Neuronal stem cell (in vitro differentiated cells): ENCODE results near the gene PDCD11.
"Not testable (repeated sequence)": the region's sequence is repeated elsewhere in the genome, so short reads cannot be mapped to it uniquely, and the experiment has no call there.

Experiments used
- DNase-seq: peaks from one replicate; pipeline ENCODE4 v3.0.0-alpha.2; 2013; ENCODE audit warnings: low spot score
- H2AFZ ChIP-seq: one replicate; pipeline ENCODE4 v1.6.1; 2013; ENCODE audit warnings: mild to moderate bottlenecking, low read length, inconsistent platforms
- H2AK5ac ChIP-seq: 2 replicates; pipeline ENCODE4 v1.6.1; 2013; ENCODE audit warnings: low read depth, mild to moderate bottlenecking, inconsistent platforms, low read length, moderate library complexity, mixed read lengths
- H2BK120ac ChIP-seq: 2 replicates; pipeline ENCODE4 v1.6.1; 2013; ENCODE audit warnings: low read depth, mild to moderate bottlenecking, inconsistent platforms, low read length, moderate library complexity, mixed read lengths
- H2BK12ac ChIP-seq: one replicate; pipeline ENCODE4 v1.6.1; 2013; ENCODE audit warnings: low read length, inconsistent platforms
- H2BK15ac ChIP-seq: 2 replicates; pipeline ENCODE4 v1.6.1; 2013; ENCODE audit warnings: mild to moderate bottlenecking, low read length, inconsistent platforms, mixed read lengths
- H2BK5ac ChIP-seq: one replicate; pipeline ENCODE4 v1.6.1; 2013; ENCODE audit warnings: inconsistent platforms, mild to moderate bottlenecking, low read length, moderate library complexity
- H3K14ac ChIP-seq: one replicate; pipeline ENCODE4 v1.6.1; 2013; ENCODE audit warnings: low read length, inconsistent platforms
- H3K18ac ChIP-seq: 2 replicates; pipeline ENCODE4 v1.6.1; 2013; ENCODE audit warnings: low read length, inconsistent platforms
- H3K23ac ChIP-seq: 2 replicates; pipeline ENCODE4 v1.6.1; 2013; ENCODE audit warnings: low read depth, mild to moderate bottlenecking, mixed read lengths, low read length, inconsistent platforms; ENCODE audit not compliant: poor library complexity
- H3K27ac ChIP-seq: replicated peaks from 3 replicates; pipeline ENCODE4 v1.5.1; 2013; ENCODE audit warnings: low read length, inconsistent platforms
- H3K27me3 ChIP-seq, 3 experiments: 2 replicates each; pipeline ENCODE4 v1.6.1; 2013; ENCODE audit warnings: low read length in 3 of 3, mild to moderate bottlenecking in 2 of 3, inconsistent platforms in 1 of 3, low read depth in 1 of 3, mixed read lengths in 1 of 3, moderate library complexity in 1 of 3; ENCODE audit not compliant: control insufficient read depth in 3 of 3, insufficient read depth in 3 of 3
- H3K36me3 ChIP-seq, 2 donors: replicated peaks in 1 of 2; 2 replicates each; pipeline ENCODE4 v1.6.1; 2013; ENCODE audit warnings: low read length in 2 of 2; ENCODE audit not compliant: control insufficient read depth in 2 of 2, insufficient read depth in 2 of 2
- H3K4ac ChIP-seq: 2 replicates; pipeline ENCODE4 v1.6.1; 2013; ENCODE audit warnings: inconsistent platforms, mild to moderate bottlenecking, low read length, moderate library complexity
- H3K4me1 ChIP-seq, 2 donors: 1 replicate in 1 of 2; 2 replicates in 1 of 2; pipeline ENCODE4 v1.6.1; 2013; ENCODE audit warnings: low read length in 2 of 2, low read depth in 1 of 2; ENCODE audit not compliant: control insufficient read depth in 2 of 2, insufficient read depth in 1 of 2
- H3K4me2 ChIP-seq: one replicate; pipeline ENCODE4 v1.6.1; 2013; ENCODE audit warnings: mild to moderate bottlenecking, low read length, inconsistent platforms; ENCODE audit not compliant: insufficient read depth, poor library complexity, severe bottlenecking
- H3K4me3 ChIP-seq, 2 donors: 2 replicates each; pipeline ENCODE4 v1.5.1; 2013; ENCODE audit warnings: low read length in 2 of 2, mild to moderate bottlenecking in 2 of 2, inconsistent platforms in 1 of 2, moderate library complexity in 1 of 2
- H3K79me1 ChIP-seq: one replicate; pipeline ENCODE4 v1.6.1; 2013; ENCODE audit warnings: low read depth, mild to moderate bottlenecking, inconsistent platforms, low read length, moderate library complexity
- H3K9ac ChIP-seq: one replicate; pipeline ENCODE4 v1.6.1; 2013; ENCODE audit warnings: mild to moderate bottlenecking, low read depth, low read length, inconsistent platforms; ENCODE audit not compliant: poor library complexity
- H3K9me3 ChIP-seq, 2 donors: replicated peaks in 1 of 2; 2 replicates each; pipeline versions ENCODE3 to v1.6.1; 2013; ENCODE audit warnings: low read length in 2 of 2, mild to moderate bottlenecking in 2 of 2, inconsistent platforms in 1 of 2, low read depth in 1 of 2, mixed read lengths in 1 of 2, moderate library complexity in 1 of 2; ENCODE audit not compliant: control insufficient read depth in 2 of 2, insufficient read depth in 1 of 2
- H4K8ac ChIP-seq: one replicate; pipeline ENCODE4 v1.6.1; 2013; ENCODE audit warnings: low read depth, mild to moderate bottlenecking, inconsistent platforms, low read length, moderate library complexity
- H4K91ac ChIP-seq: one replicate; pipeline ENCODE4 v1.6.1; 2013; ENCODE audit warnings: low read length, low read depth, mild to moderate bottlenecking, inconsistent platforms; ENCODE audit not compliant: poor library complexity
- WGBS, 2 donors: extraction: QIAGEN DNeasy Blood & Tissue Kit; methylation state at CpG; one replicate each; pipeline ENCODE4 v1.1.7; 2013; ENCODE audit warnings: missing lambda C conversion rate in 2 of 2, mixed read lengths in 1 of 2; ENCODE audit not compliant: insufficient read length in 2 of 2, insufficient replicate concordance in 1 of 2; ENCODE audit errors: extremely low coverage in 2 of 2; 5-methylcytosine and 5-hydroxymethylcytosine counted together

Gene PDCD11

GRCh38 chr10:103353281-103353680 lies 43.1 kb upstream of the PDCD11 start:
- Histone ChIP-seq H4K8ac (no peak overlapping the region), H2BK120ac (no peak overlapping the region), H3K4me1 (peaks cover 0 to 2% of the 10 kb centered on the region in 2 donors), H3K14ac (no peak overlapping the region), H3K27me3 (no peaks in the 10 kb centered on the region), H3K27ac (no peak overlapping the region), H2AFZ (peak overlapping the region; percentile 41), H2BK12ac (no peak overlapping the region), H4K91ac (no peak overlapping the region), H3K4ac (no peak overlapping the region), H3K4me3 (no peak overlapping the region), H2AK5ac (no peak overlapping the region), H3K18ac (no peak overlapping the region), H3K4me2 (no peak overlapping the region), H2BK15ac (no peak overlapping the region), H3K9me3 (no peaks in the 10 kb centered on the region), H3K23ac (no peak overlapping the region), H2BK5ac (no peak overlapping the region), H3K36me3 (peaks cover 0 to 10% of the 10 kb centered on the region in 2 donors), H3K79me1 (no peaks in the 10 kb centered on the region), H3K9ac (no peak overlapping the region)
- WGBS, 2 donors: no CpG with 5 or more reads among the region's 2 CpGs
- no peak for DNase-seq

- not testable (repeated sequence) for DNase-seq, H3K4me1 ChIP-seq, H4K91ac ChIP-seq, H2BK12ac ChIP-seq, H3K9me3 ChIP-seq, H3K4me3 ChIP-seq, H3K4me2 ChIP-seq, H2BK15ac ChIP-seq, H3K14ac ChIP-seq, H3K4ac ChIP-seq, H2BK5ac ChIP-seq, H2AK5ac ChIP-seq, H3K18ac ChIP-seq, H3K23ac ChIP-seq, H3K9ac ChIP-seq, H4K8ac ChIP-seq, H2AFZ ChIP-seq, H3K79me1 ChIP-seq, H3K27ac ChIP-seq, H2BK120ac ChIP-seq, H3K27me3 ChIP-seq, H3K36me3 ChIP-seq
- no CpG with 5 or more reads among the region's 4 CpGs for WGBS, 2 donors
These were observed 41.9 kb upstream of the PDCD11 start for GRCh38 chr10:103354567-103354966.

- H2BK12ac ChIP-seq: no peak overlapping the region
- no peaks in the 10 kb centered on the region for H3K27me3 ChIP-seq
- H3K4me3 ChIP-seq: no peak overlapping the region
- H3K9me3 ChIP-seq: no peaks in the 10 kb centered on the region
- H2BK15ac ChIP-seq: no peak overlapping the region
- no peak overlapping the region for H3K4ac ChIP-seq
- no peak overlapping the region for H3K23ac ChIP-seq
- H2BK120ac ChIP-seq: no peak overlapping the region
- DNase-seq: no peak
- H3K9ac ChIP-seq: no peak overlapping the region
- H3K4me1 ChIP-seq: peaks cover 0 to 2% of the 10 kb centered on the region in 2 donors
- no peak overlapping the region for H3K14ac ChIP-seq
- no peak overlapping the region for H2AK5ac ChIP-seq
- no peak overlapping the region for H4K91ac ChIP-seq
- no peak overlapping the region for H2BK5ac ChIP-seq
- H3K36me3 ChIP-seq: no peaks in the 10 kb centered on the region
- no peak overlapping the region for H3K27ac ChIP-seq
- no peak overlapping the region for H2AFZ ChIP-seq
- H4K8ac ChIP-seq: no peak overlapping the region
- no peak overlapping the region for H3K18ac ChIP-seq
- no CpG with 5 or more reads among the region's 5 CpGs for WGBS, 2 donors
- H3K4me2 ChIP-seq: no peak overlapping the region
- no peaks in the 10 kb centered on the region for H3K79me1 ChIP-seq
These were observed 40.4 kb upstream of the PDCD11 start for GRCh38 chr10:103355906-103356599.

- H2AK5ac ChIP-seq, H3K36me3 ChIP-seq, H3K9me3 ChIP-seq, H2BK12ac ChIP-seq, H3K79me1 ChIP-seq, H3K9ac ChIP-seq, H3K4me1 ChIP-seq, H4K91ac ChIP-seq, H3K18ac ChIP-seq, DNase-seq, H3K14ac ChIP-seq, H2AFZ ChIP-seq, H3K4me2 ChIP-seq, H2BK120ac ChIP-seq, H3K4me3 ChIP-seq, H4K8ac ChIP-seq, H3K4ac ChIP-seq, H2BK5ac ChIP-seq, H3K23ac ChIP-seq, H2BK15ac ChIP-seq, H3K27ac ChIP-seq, H3K27me3 ChIP-seq: not testable (repeated sequence)
- no CpG with 5 or more reads among the region's 4 CpGs for WGBS, 2 donors
These were observed 36.9 kb upstream of the PDCD11 start for GRCh38 chr10:103359493-103359892.
